DOHH2 (cell line): ENCODE results near the gene PTPRCAP.

Experiments used
- CTCF ChIP-seq: fragments of 200-600 bp; sonication (generic); IDR thresholded peaks from one replicate; pipeline ENCODE4 v1.5.1; 2014; ENCODE audit warnings: antibody characterized with exemption, mild to moderate bottlenecking, low read depth, low read length; ENCODE audit not compliant: poor library complexity, severe bottlenecking
- EZH2phosphoT487 ChIP-seq: fragments of 200-600 bp; sonication (generic); IDR thresholded peaks from 2 replicates; pipeline ENCODE4 v1.6.1; 2017; ENCODE audit warnings: borderline replicate concordance, mild to moderate bottlenecking, antibody characterized with exemption, low read length, moderate library complexity, mixed read lengths

- TF ChIP-seq CTCF: no peak
- no peak for TF ChIP-seq EZH2phosphoT487
These were observed 39.9 kb downstream of the PTPRCAP start for GRCh38 chr11:67397536-67397935.
